H9 (cell line): ENCODE results near the gene ZSWIM6. TPM values are rescaled to one million over a fixed set of nuclear protein-coding genes. Genes with fewer than 3 reads are reported as not detected.

ENCODE experiments used
- DNase-seq: peaks from one replicate; pipeline ENCODE4 v3.0.0-alpha.2; 2017
- H2AFZ ChIP-seq: one replicate; pipeline ENCODE4 v1.6.1; 2013; ENCODE audit warnings: mild to moderate bottlenecking, low read length, control low read depth, moderate library complexity
- H2AK5ac ChIP-seq: 2 replicates; pipeline ENCODE4 v1.6.1; 2013; ENCODE audit warnings: low read length, control low read depth, mixed read lengths; ENCODE audit not compliant: insufficient read length
- H2BK120ac ChIP-seq: one replicate; pipeline ENCODE4 v1.6.1; 2013; ENCODE audit warnings: low read depth, mild to moderate bottlenecking, low read length, control low read depth, inconsistent platforms; ENCODE audit not compliant: poor library complexity, severe bottlenecking
- H2BK12ac ChIP-seq: 2 replicates; pipeline ENCODE4 v1.6.1; 2013; ENCODE audit warnings: low read length, control low read depth, mixed read lengths, low read depth; ENCODE audit not compliant: insufficient read length
- H2BK15ac ChIP-seq: 2 replicates; pipeline ENCODE4 v1.6.1; 2013; ENCODE audit warnings: low read depth, low read length, control low read depth
- H2BK20ac ChIP-seq: one replicate; pipeline ENCODE4 v1.6.1; 2013; ENCODE audit warnings: low read depth, mild to moderate bottlenecking, low read length, control low read depth, inconsistent platforms; ENCODE audit not compliant: poor library complexity, severe bottlenecking
- H2BK5ac ChIP-seq: 2 replicates; pipeline ENCODE4 v1.6.1; 2013; ENCODE audit warnings: low read length, control low read depth, mixed read lengths; ENCODE audit not compliant: insufficient read length
- H3K14ac ChIP-seq: 2 replicates; pipeline ENCODE4 v1.6.1; 2013; ENCODE audit warnings: low read length, control low read depth; ENCODE audit not compliant: insufficient read depth
- H3K18ac ChIP-seq: 2 replicates; pipeline ENCODE4 v1.6.1; 2013; ENCODE audit warnings: low read depth, mild to moderate bottlenecking, mixed read lengths, low read length, control low read depth; ENCODE audit not compliant: insufficient read length
- H3K23ac ChIP-seq: 2 replicates; pipeline ENCODE4 v1.6.1; 2013; ENCODE audit warnings: low read length, control low read depth, mixed read lengths, low read depth; ENCODE audit not compliant: insufficient read length
- H3K23me2 ChIP-seq: 2 replicates; pipeline ENCODE4 v1.6.1; 2013; ENCODE audit warnings: low read depth, mild to moderate bottlenecking, mixed read lengths, low read length, control low read depth; ENCODE audit not compliant: insufficient read length, poor library complexity, severe bottlenecking
- H3K27ac ChIP-seq: 2 replicates; pipeline ENCODE4 v1.5.1; 2013; ENCODE audit warnings: low read length, control low read depth, mixed read lengths, low read depth; ENCODE audit not compliant: insufficient read length
- H3K27me3 ChIP-seq: 2 replicates; pipeline ENCODE4 v1.6.1; 2013; ENCODE audit warnings: low read length, control low read depth, inconsistent platforms; ENCODE audit not compliant: insufficient read depth
- H3K4ac ChIP-seq: 2 replicates; pipeline ENCODE4 v1.6.1; 2013; ENCODE audit warnings: low read depth, mild to moderate bottlenecking, control low read depth, inconsistent platforms, low read length, moderate library complexity
- H3K4me1 ChIP-seq: 2 replicates; pipeline ENCODE4 v1.6.1; 2013; ENCODE audit warnings: low read length, control low read depth, inconsistent platforms; ENCODE audit not compliant: insufficient read depth
- H3K4me2 ChIP-seq: 2 replicates; pipeline ENCODE4 v1.6.1; 2013; ENCODE audit warnings: low read length, control low read depth, mixed read lengths; ENCODE audit not compliant: insufficient read length, insufficient read depth
- H3K56ac ChIP-seq: 2 replicates; pipeline ENCODE4 v1.6.1; 2013; ENCODE audit warnings: low read depth, mild to moderate bottlenecking, mixed read lengths, low read length, control low read depth; ENCODE audit not compliant: insufficient read length
- H3K79me1 ChIP-seq: 2 replicates; pipeline ENCODE4 v1.6.1; 2013; ENCODE audit warnings: low read depth, mild to moderate bottlenecking, moderate library complexity, low read length, control low read depth, inconsistent platforms; ENCODE audit not compliant: insufficient read depth, poor library complexity, severe bottlenecking
- H3K79me2 ChIP-seq: 2 replicates; pipeline ENCODE4 v1.6.1; 2013; ENCODE audit warnings: low read length, control low read depth, inconsistent platforms; ENCODE audit not compliant: insufficient read depth
- H3K9ac ChIP-seq: 2 replicates; pipeline ENCODE4 v1.6.1; 2013; ENCODE audit warnings: low read length, control low read depth, mixed read lengths; ENCODE audit not compliant: insufficient read length; ENCODE audit errors: extremely low read depth
- H3K9me3 ChIP-seq: one replicate; pipeline ENCODE4 v1.6.1; 2013; ENCODE audit warnings: low read depth, low read length, inconsistent platforms; ENCODE audit not compliant: control insufficient read depth
- H3T11ph ChIP-seq: one replicate; pipeline ENCODE4 v1.6.1; 2013; ENCODE audit warnings: mild to moderate bottlenecking, low read length, control low read depth, inconsistent platforms
- H4K20me1 ChIP-seq: one replicate; pipeline ENCODE4 v1.6.1; 2013; ENCODE audit not compliant: control insufficient read depth, insufficient read length, insufficient read depth
- H4K5ac ChIP-seq: 2 replicates; pipeline ENCODE4 v1.6.1; 2013; ENCODE audit warnings: low read depth, mild to moderate bottlenecking, mixed read lengths, low read length, control low read depth; ENCODE audit not compliant: insufficient read length
- H4K8ac ChIP-seq: replicated peaks from 2 replicates; pipeline ENCODE4 v1.6.1; 2013; ENCODE audit warnings: low read length, control low read depth, mixed read lengths, low read depth; ENCODE audit not compliant: insufficient read length
- H4K91ac ChIP-seq: 2 replicates; pipeline ENCODE4 v1.6.1; 2013; ENCODE audit warnings: low read depth, mild to moderate bottlenecking, moderate library complexity, mixed read lengths, low read length, control low read depth; ENCODE audit not compliant: insufficient read length
- H3K27ac Mint-ChIP-seq, 3 experiments: 2 replicates in 2 of 3; 3 replicates in 1 of 3; pipeline ENCODE4 v1.8.0; 2020 to 2021; ENCODE audit warnings: mixed read lengths in 3 of 3, mild to moderate bottlenecking in 1 of 3, moderate library complexity in 1 of 3
- H3K27me3 Mint-ChIP-seq: 2 replicates; pipeline ENCODE4 v1.8.0; 2021; ENCODE audit warnings: low read depth, mild to moderate bottlenecking, moderate library complexity, mixed read lengths
- H3K36me3 Mint-ChIP-seq, 3 experiments: 2 replicates in 2 of 3; 3 replicates in 1 of 3; pipeline ENCODE4 v1.8.0; 2020 to 2021; ENCODE audit warnings: low read depth in 3 of 3, mixed read lengths in 3 of 3; ENCODE audit not compliant: insufficient read depth in 1 of 3
- H3K4me1 Mint-ChIP-seq, 2 experiments: 2 replicates each; pipeline ENCODE4 v1.8.0; 2020; ENCODE audit warnings: mixed read lengths in 2 of 2
- H3K4me3 Mint-ChIP-seq, 2 experiments: 2 replicates in 1 of 2; 3 replicates in 1 of 2; pipeline ENCODE4 v1.8.0; 2020 to 2021; ENCODE audit warnings: mild to moderate bottlenecking in 2 of 2, mixed read lengths in 2 of 2, moderate library complexity in 1 of 2
- H3K9me3 Mint-ChIP-seq, 2 experiments: 2 replicates in 1 of 2; 3 replicates in 1 of 2; pipeline ENCODE4 v1.8.0; 2020; ENCODE audit warnings: mild to moderate bottlenecking in 2 of 2, mixed read lengths in 2 of 2, moderate library complexity in 1 of 2
- WGBS: extraction: QIAGEN DNeasy Blood & Tissue Kit; methylation state at CpG from one replicate; pipeline ENCODE4 v1.1.7; 2013; ENCODE audit warnings: missing lambda C conversion rate, low lambda C conversion rate, mixed read lengths; ENCODE audit not compliant: insufficient read length; ENCODE audit errors: extremely low coverage; 5-methylcytosine and 5-hydroxymethylcytosine counted together
- total RNA-seq: library from RNA; stranded (reverse); gene quantifications from 2 replicates; pipeline ENCODE4 v1.2.1, GENCODE V29; 2021
- TF ChIP-seq, protein P1 (sequence below): fragments of 200-600 bp; sonication (generic); conservative IDR thresholded peaks from 3 replicates; pipeline ENCODE4 v1.8.0; 2021; ENCODE audit warnings: antibody characterized with exemption, mild to moderate bottlenecking

ZSWIM6 gene
- total RNA-seq, 1 experiment from 2014 or later: 11.5 TPM

DNA sequence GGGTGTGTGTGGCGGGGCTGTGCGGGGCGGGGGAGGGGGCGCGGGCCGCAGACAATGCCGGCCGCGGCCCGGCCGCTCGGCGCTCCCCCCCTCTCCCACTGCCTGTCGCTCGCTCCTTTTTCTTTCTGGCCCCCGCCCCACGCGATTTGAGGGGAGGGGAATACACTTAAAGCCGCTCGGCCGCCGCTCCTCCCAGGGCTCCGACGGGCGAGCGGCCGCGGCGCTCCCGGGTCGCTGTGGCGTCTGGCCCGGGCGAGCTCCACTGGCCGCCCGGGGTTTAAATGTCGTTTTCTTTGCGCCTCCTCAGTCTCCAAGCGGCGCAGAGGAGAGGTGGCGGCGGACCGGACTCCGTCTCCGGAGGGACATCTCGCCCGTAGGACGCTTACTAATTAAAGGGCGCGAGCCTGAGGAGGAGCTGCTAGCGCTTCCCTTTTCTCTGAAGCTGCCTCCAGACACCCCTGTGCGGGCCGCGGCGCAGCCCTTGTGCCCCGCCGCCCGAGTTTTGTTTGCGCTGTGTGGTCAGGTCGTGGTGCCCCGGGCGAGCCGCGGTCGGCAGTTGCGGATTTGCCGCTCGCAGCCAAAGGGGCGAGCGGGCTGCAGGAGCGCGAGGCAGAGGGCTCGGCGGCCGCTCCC lies 1.4 kb downstream of the ZSWIM6 start:
- no peaks in the 10 kb centered on the region; the same call in 1 of the 2 replicates for H3K79me2 ChIP-seq
- H4K5ac ChIP-seq: no peak overlapping the region
- Mint-ChIP-seq H3K4me1 (peaks cover 34% of the 10 kb centered on the region in 2 experiments), H3K27me3 (peaks cover 60% of the 10 kb centered on the region), H3K9me3 (no peaks in the 10 kb centered on the region; a peak in 1 of 5 replicates), H3K4me3 (peak overlapping the region; percentile 71 to 85), H3K36me3 (peaks cover 4 to 10% (median 8%) of the 10 kb centered on the region in 3 experiments; a peak in 6 of 7 replicates), H3K27ac (no peak overlapping the region)
- H2BK5ac ChIP-seq: no peak overlapping the region
- H2BK12ac ChIP-seq: no peak overlapping the region
- H4K20me1 ChIP-seq: no peaks in the 10 kb centered on the region
- TF ChIP-seq, protein P1, sequence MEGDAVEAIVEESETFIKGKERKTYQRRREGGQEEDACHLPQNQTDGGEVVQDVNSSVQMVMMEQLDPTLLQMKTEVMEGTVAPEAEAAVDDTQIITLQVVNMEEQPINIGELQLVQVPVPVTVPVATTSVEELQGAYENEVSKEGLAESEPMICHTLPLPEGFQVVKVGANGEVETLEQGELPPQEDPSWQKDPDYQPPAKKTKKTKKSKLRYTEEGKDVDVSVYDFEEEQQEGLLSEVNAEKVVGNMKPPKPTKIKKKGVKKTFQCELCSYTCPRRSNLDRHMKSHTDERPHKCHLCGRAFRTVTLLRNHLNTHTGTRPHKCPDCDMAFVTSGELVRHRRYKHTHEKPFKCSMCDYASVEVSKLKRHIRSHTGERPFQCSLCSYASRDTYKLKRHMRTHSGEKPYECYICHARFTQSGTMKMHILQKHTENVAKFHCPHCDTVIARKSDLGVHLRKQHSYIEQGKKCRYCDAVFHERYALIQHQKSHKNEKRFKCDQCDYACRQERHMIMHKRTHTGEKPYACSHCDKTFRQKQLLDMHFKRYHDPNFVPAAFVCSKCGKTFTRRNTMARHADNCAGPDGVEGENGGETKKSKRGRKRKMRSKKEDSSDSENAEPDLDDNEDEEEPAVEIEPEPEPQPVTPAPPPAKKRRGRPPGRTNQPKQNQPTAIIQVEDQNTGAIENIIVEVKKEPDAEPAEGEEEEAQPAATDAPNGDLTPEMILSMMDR: no peak
- no peaks in the 10 kb centered on the region for H3K79me1 ChIP-seq
- peaks cover 29% of the 10 kb centered on the region for H3K27me3 ChIP-seq
- H3K4me1 ChIP-seq: peaks cover 5% of the 10 kb centered on the region; the same call in 1 of the 2 replicates
- no peak overlapping the region for H2BK15ac ChIP-seq
- H3K4ac ChIP-seq: no peak overlapping the region
- H4K8ac ChIP-seq: no peak overlapping the region
- H4K91ac ChIP-seq: no peak overlapping the region
- peaks cover 18% of the 10 kb centered on the region for H3K23me2 ChIP-seq
- H3T11ph ChIP-seq: no peak overlapping the region
- H3K27ac ChIP-seq: no peak overlapping the region
- H3K9me3 ChIP-seq: no peaks in the 10 kb centered on the region
- H3K23ac ChIP-seq: no peak overlapping the region
- no peak overlapping the region; the same call in none of the 2 replicates for H3K14ac ChIP-seq
- no peak overlapping the region for H2BK120ac ChIP-seq
- WGBS: no CpG with 5 or more reads among the region's 75 CpGs
- DNase-seq: no peak
- no peak overlapping the region for H3K56ac ChIP-seq
- H2AK5ac ChIP-seq: no peak overlapping the region
- no peak overlapping the region for H2AFZ ChIP-seq
- H3K18ac ChIP-seq: no peak overlapping the region
- H2BK20ac ChIP-seq: no peak overlapping the region
- H3K4me2 ChIP-seq: peak overlapping the region; percentile 39
- peak overlapping the region; percentile 36 for H3K9ac ChIP-seq
